ENCODE measurements around the gene RELT. TPM values are rescaled to one million over a fixed set of nuclear protein-coding genes. Genes with fewer than 3 reads are reported as not detected.

The RELT gene
- total RNA-seq, 2 experiments from 2014 or later: 21.5 to 30.8 TPM

DNA sequence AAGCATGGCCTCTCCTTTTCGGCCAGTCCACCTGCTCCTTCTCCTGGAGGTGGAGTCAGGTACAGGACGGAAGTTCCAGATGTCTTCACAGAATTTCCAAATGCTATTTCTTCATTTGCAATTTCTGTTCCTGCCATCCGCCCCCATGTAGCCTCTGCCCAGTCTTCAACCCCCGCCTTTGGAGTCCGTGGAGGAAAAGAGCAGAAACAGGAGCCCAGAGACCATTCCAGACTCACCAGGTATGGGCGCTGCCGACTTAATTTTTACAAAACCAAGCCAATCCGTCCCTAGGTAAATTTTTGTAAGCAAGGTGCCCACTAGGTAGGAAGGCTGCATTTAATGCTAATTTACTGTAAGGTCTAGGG lies 28.9 kb downstream of the RELT start:
- Histone ChIP-seq H3K4me2 (ENCODE audit: low read length) (no peak overlapping the region), H3K79me2 (ENCODE audit: insufficient read depth, low read depth, low read length) (no peaks in the 10 kb centered on the region), H3K27ac (ENCODE audit: low read depth, low read length, poor library complexity, severe bottlenecking) (no peak overlapping the region), H2AFZ (ENCODE audit: low read length) (no peak overlapping the region), H3K9me3 (ENCODE audit: low read length) (no peaks in the 10 kb centered on the region), H4K20me1 (ENCODE audit: insufficient read depth, low read length) (no peaks in the 10 kb centered on the region), H3K4me1 (ENCODE audit: insufficient read depth, low read length, poor library complexity, severe bottlenecking) (no peaks in the 10 kb centered on the region), H3K36me3 (ENCODE audit: insufficient read depth, low read length) (peaks cover 19% of the 10 kb centered on the region), H3K9me2 (ENCODE audit: insufficient read depth, low read length) (no peaks in the 10 kb centered on the region), H3K4me3 (ENCODE audit: low read depth, low read length, poor library complexity, severe bottlenecking) (no peak overlapping the region)
- BruUV-seq (replicated peaks): no TSS peak
- ChIA-PET POLR2A (interaction anchor here (1.1 kb wide), 1 partner anchor 10 kb away, joined by 3 read pairs; no protein-coding TSS in a partner anchor), CTCF (ENCODE audit: unreplicated experiment) (no interaction called here)
- no peak for DNase-seq (ENCODE audit: low spot score)
- TF ChIP-seq EZH2phosphoT487 (IDR thresholded peaks at IDR 0.05; ENCODE audit: borderline replicate concordance, low read depth, low read length): no peak
- TF ChIP-seq, protein P1, sequence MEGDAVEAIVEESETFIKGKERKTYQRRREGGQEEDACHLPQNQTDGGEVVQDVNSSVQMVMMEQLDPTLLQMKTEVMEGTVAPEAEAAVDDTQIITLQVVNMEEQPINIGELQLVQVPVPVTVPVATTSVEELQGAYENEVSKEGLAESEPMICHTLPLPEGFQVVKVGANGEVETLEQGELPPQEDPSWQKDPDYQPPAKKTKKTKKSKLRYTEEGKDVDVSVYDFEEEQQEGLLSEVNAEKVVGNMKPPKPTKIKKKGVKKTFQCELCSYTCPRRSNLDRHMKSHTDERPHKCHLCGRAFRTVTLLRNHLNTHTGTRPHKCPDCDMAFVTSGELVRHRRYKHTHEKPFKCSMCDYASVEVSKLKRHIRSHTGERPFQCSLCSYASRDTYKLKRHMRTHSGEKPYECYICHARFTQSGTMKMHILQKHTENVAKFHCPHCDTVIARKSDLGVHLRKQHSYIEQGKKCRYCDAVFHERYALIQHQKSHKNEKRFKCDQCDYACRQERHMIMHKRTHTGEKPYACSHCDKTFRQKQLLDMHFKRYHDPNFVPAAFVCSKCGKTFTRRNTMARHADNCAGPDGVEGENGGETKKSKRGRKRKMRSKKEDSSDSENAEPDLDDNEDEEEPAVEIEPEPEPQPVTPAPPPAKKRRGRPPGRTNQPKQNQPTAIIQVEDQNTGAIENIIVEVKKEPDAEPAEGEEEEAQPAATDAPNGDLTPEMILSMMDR (conservative IDR thresholded peaks at IDR 0.05; ENCODE audit: low read length): no peak
- intact Hi-C loops (cut with micrococcal nuclease; ENCODE audit: unreplicated experiment): no loop called here

- Histone ChIP-seq H3K4me1 (ENCODE audit: insufficient read depth, low read length, poor library complexity, severe bottlenecking) (no peaks in the 10 kb centered on the region), H3K9me2 (ENCODE audit: insufficient read depth, low read length) (no peaks in the 10 kb centered on the region), H2AFZ (ENCODE audit: low read length) (no peak overlapping the region), H4K20me1 (ENCODE audit: insufficient read depth, low read length) (no peaks in the 10 kb centered on the region), H3K9me3 (ENCODE audit: low read length) (no peaks in the 10 kb centered on the region), H3K79me2 (ENCODE audit: insufficient read depth, low read depth, low read length) (no peaks in the 10 kb centered on the region), H3K36me3 (ENCODE audit: insufficient read depth, low read length) (peaks cover 19% of the 10 kb centered on the region), H3K4me3 (ENCODE audit: low read depth, low read length, poor library complexity, severe bottlenecking) (no peak overlapping the region), H3K4me2 (ENCODE audit: low read length) (no peak overlapping the region), H3K27ac (ENCODE audit: low read depth, low read length, poor library complexity, severe bottlenecking) (no peak overlapping the region)
- TF ChIP-seq, protein P1 (conservative IDR thresholded peaks at IDR 0.05; ENCODE audit: low read length): no peak
- no peak for TF ChIP-seq EZH2phosphoT487 (IDR thresholded peaks at IDR 0.05; ENCODE audit: borderline replicate concordance, low read depth, low read length)
- DNase-seq (ENCODE audit: low spot score): no peak
- BruUV-seq (replicated peaks): no TSS peak
- POLR2A ChIA-PET: interaction anchor here (0.6 to 1.1 kb wide), 3 partner anchors 9 to 321 kb away, joined by 3 read pairs; no protein-coding TSS in a partner anchor
- intact Hi-C loops (cut with micrococcal nuclease; ENCODE audit: unreplicated experiment): no loop called here
- CTCF ChIA-PET (ENCODE audit: unreplicated experiment): no interaction called here
Measured at GRCh38 chr11:73406131-73406530, 29.9 kb downstream of the RELT start.

DNA sequence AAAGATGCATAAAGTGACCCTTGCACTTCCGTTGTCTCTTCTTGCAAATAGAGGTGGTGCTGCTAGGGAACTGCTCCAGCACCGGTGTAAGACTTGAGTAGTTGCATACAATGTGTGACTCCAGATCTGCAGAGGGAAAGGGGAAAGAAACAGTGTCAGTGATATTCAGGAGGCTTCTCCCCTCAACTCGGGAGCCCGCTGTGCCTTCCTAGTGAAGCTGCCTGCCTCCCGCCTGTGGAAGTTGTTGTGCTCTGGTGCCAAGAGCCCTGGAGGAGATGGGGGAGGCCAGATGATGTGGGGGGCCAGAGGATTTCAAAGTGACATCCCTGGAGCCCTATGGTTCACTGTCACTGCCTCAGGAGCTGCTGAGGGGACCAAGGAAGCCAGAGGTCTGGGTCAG lies 30.4 kb downstream of the RELT start:
- H2AFZ ChIP-seq (ENCODE audit: low read length): no peak overlapping the region
- intact Hi-C loops (cut with micrococcal nuclease; ENCODE audit: unreplicated experiment): no loop called here
- no peaks in the 10 kb centered on the region for H4K20me1 ChIP-seq (ENCODE audit: insufficient read depth, low read length)
- TF ChIP-seq, protein P1 (conservative IDR thresholded peaks at IDR 0.05; ENCODE audit: low read length): no peak
- no peak for TF ChIP-seq EZH2phosphoT487 (IDR thresholded peaks at IDR 0.05; ENCODE audit: borderline replicate concordance, low read depth, low read length)
- H3K4me1 ChIP-seq (ENCODE audit: insufficient read depth, low read length, poor library complexity, severe bottlenecking): no peaks in the 10 kb centered on the region
- H3K4me2 ChIP-seq (ENCODE audit: low read length): no peak overlapping the region
- ChIA-PET POLR2A (interaction anchor here (0.7 to 1.1 kb wide), 2 partner anchors 256 to 321 kb away, joined by 3 read pairs; no protein-coding TSS in a partner anchor), CTCF (ENCODE audit: unreplicated experiment) (interaction anchor here (1.0 kb wide), 1 partner anchor 46 kb away, joined by 3 read pairs; no protein-coding TSS in a partner anchor)
- no peak for DNase-seq (ENCODE audit: low spot score)
- H3K4me3 ChIP-seq (ENCODE audit: low read depth, low read length, poor library complexity, severe bottlenecking): no peak overlapping the region
- no peaks in the 10 kb centered on the region for H3K9me2 ChIP-seq (ENCODE audit: insufficient read depth, low read length)
- H3K79me2 ChIP-seq (ENCODE audit: insufficient read depth, low read depth, low read length): no peaks in the 10 kb centered on the region
- H3K9me3 ChIP-seq (ENCODE audit: low read length): no peaks in the 10 kb centered on the region
- no TSS peak for BruUV-seq (replicated peaks)
- H3K27ac ChIP-seq (ENCODE audit: low read depth, low read length, poor library complexity, severe bottlenecking): no peak overlapping the region
- peaks cover 19% of the 10 kb centered on the region for H3K36me3 ChIP-seq (ENCODE audit: insufficient read depth, low read length)
